ENCODE data around the gene XKR8.

The XKR8 gene

GRCh38 chr1:27959792-27960603, at the start of gene XKR8:
Gene XKR8 (plus strand): TSS chr1:27959973. CDS start chr1:27960070, 97 bp downstream.
- peak; percentile 85 for DNase-seq

GRCh38 chr1:27912429-27912828, 47.3 kb upstream of the XKR8 start:
- no peak for DNase-seq

GRCh38 chr1:27915082-27915575, 44.6 kb upstream of the XKR8 start:
- DNase-seq, result no peak

GRCh38 chr1:27922272-27922671, 37.5 kb upstream of the XKR8 start:
- no peak for DNase-seq

GRCh38 chr1:27928216-27928954, 31.4 kb upstream of the XKR8 start:
- no peak for DNase-seq

GRCh38 chr1:27931184-27931583, 28.6 kb upstream of the XKR8 start:
- no peak for DNase-seq

- DNase-seq, result no peak
Observed at GRCh38 chr1:27931759-27932158, 28.0 kb upstream of the XKR8 start.

GRCh38 chr1:27934818-27935549, 24.8 kb upstream of the XKR8 start, which contains the start of gene SMPDL3B:
Gene SMPDL3B (plus strand): TSS chr1:27935000. CDS start chr1:27935184, 184 bp downstream.
- DNase-seq, result peak; percentile 45

GRCh38 chr1:27935721-27936120, 24.1 kb upstream of the XKR8 start:
- no peak for DNase-seq

GRCh38 chr1:27936370-27936769, 23.4 kb upstream of the XKR8 start:
- no peak for DNase-seq

- DNase-seq, result no peak
Observed at GRCh38 chr1:27937524-27937836, 22.3 kb upstream of the XKR8 start.

GRCh38 chr1:27938488-27938887, 21.3 kb upstream of the XKR8 start:
- no peak for DNase-seq

- peak; percentile 54 for DNase-seq
Observed at GRCh38 chr1:27940297-27940696, 19.5 kb upstream of the XKR8 start.

- DNase-seq, result no peak
Observed at GRCh38 chr1:27940870-27941560, 18.8 kb upstream of the XKR8 start.

- no peak for DNase-seq
Observed at GRCh38 chr1:27941671-27942540, 17.9 kb upstream of the XKR8 start.

GRCh38 chr1:27945020-27945419, 14.8 kb upstream of the XKR8 start:
- DNase-seq, result no peak

- no peak for DNase-seq
Observed at GRCh38 chr1:27949027-27949426, 10.7 kb upstream of the XKR8 start.

GRCh38 chr1:27951396-27951795, 8.4 kb upstream of the XKR8 start:
- no peak for DNase-seq

GRCh38 chr1:27952147-27952546, 7.6 kb upstream of the XKR8 start:
- no peak for DNase-seq

GRCh38 chr1:27954186-27954585, 5.6 kb upstream of the XKR8 start:
- DNase-seq, result no peak

- no peak for DNase-seq
Observed at GRCh38 chr1:27955076-27955475, 4.7 kb upstream of the XKR8 start.

- no peak for DNase-seq
Observed at GRCh38 chr1:27956761-27957160, 3.0 kb upstream of the XKR8 start.

All from EL (cell line).